ENCODE measurements around the gene PUS1. TPM values are rescaled to one million over a fixed set of nuclear protein-coding genes. Genes with fewer than 3 reads are reported as not detected.

PUS1 gene
- total and polyA plus RNA-seq, 9 of the 15 experiments (the other 6 are each of a cell fraction or from before 2014, with no cell fraction given): 1.9 to 90.8 (median 30.0) TPM

GRCh38 chr12:131909081-131909751, 19.9 kb upstream of the PUS1 start:
- Histone ChIP-seq H3K9me1 (ENCODE audit: control insufficient read depth, insufficient read depth, low read length) (no peaks in the 10 kb centered on the region), H2AFZ (ENCODE audit: low read depth, low read length) (no peak overlapping the region), H3K27ac (ENCODE audit: extremely low read depth, low read depth, low read length) (no peak overlapping the region), H3K4me2 (ENCODE audit: insufficient read depth, low read length) (no peak overlapping the region), H3K79me2 (ENCODE audit: control insufficient read depth, insufficient read depth, low read length) (no peaks in the 10 kb centered on the region), H3K9me3 (replicated peaks; ENCODE audit: control insufficient read depth, insufficient read depth, low read depth, low read length) (no peaks in the 10 kb centered on the region), H3K4me1 (replicated peaks in 1 of 2; ENCODE audit: control insufficient read depth in 2 of 2, insufficient read depth in 2 of 2, low read length in 2 of 2) (peaks cover 0 to 27% of the 10 kb centered on the region in 2 experiments; a peak in 2 of 5 replicates), H3K27me3 (ENCODE audit: control insufficient read depth in 2 of 2, insufficient read depth in 2 of 2, low read length in 2 of 2) (no peaks in the 10 kb centered on the region), H3K4me3 (no peak overlapping the region), H3K9ac (ENCODE audit: insufficient read depth in 1 of 2, low read depth in 2 of 2, low read length in 2 of 2) (no peak overlapping the region), H4K20me1 (replicated peaks; ENCODE audit: control insufficient read depth, insufficient read depth, low read length) (0 out of 2 replicates have a peak, but pooled peaks cover 11% of the 10 kb centered on the region), H3K36me3 (ENCODE audit: control insufficient read depth, insufficient read depth, low read length) (peaks cover 14% of the 10 kb centered on the region; the same call in 2 of the 3 replicates)
- CTCF ChIA-PET (ENCODE audit: low intra/inter-chr PET ratio): no interaction called here
- 0 out of 2 replicates have a peak, but pooled peaks have one; percentile 9 for TF ChIP-seq POLR2G (IDR thresholded peaks at IDR 0.05; ENCODE audit: low read depth, low read length)
- TF ChIP-seq ZNF778 (CRISPR knock-in tag; IDR thresholded peaks at IDR 0.05): no peak
- no TSS peak for BruUV-seq (replicated peaks)
- in situ Hi-C loops (cut with MboI): no loop called here
- intact Hi-C loops (cut with micrococcal nuclease): no loop called here
- no peak for ATAC-seq
- no peak for DNase-seq (ENCODE audit: extremely low read depth in 1 of 4, low spot score in 3 of 4)
- 94% methylated on average over 20 of the region's 61 CpGs for WGBS (ENCODE audit: insufficient coverage, low coverage, missing lambda C conversion rate)
- no peak for FAIRE-seq
- POLR2A ChIA-PET: interaction anchor here (1.6 to 2.6 kb wide), 2 partner anchors 10 to 13 kb away, joined by 5 to 8 read pairs; no protein-coding TSS in a partner anchor

- Histone ChIP-seq H3K27ac (ENCODE audit: extremely low read depth, low read depth, low read length) (no peak overlapping the region), H3K9ac (ENCODE audit: insufficient read depth in 1 of 2, low read depth in 2 of 2, low read length in 2 of 2) (no peak overlapping the region), H2AFZ (ENCODE audit: low read depth, low read length) (no peak overlapping the region), H4K20me1 (replicated peaks; ENCODE audit: control insufficient read depth, insufficient read depth, low read length) (0 out of 2 replicates have a peak, but pooled peaks cover 6% of the 10 kb centered on the region), H3K9me1 (ENCODE audit: control insufficient read depth, insufficient read depth, low read length) (no peaks in the 10 kb centered on the region), H3K4me3 (no peak overlapping the region), H3K4me2 (ENCODE audit: insufficient read depth, low read length) (no peak overlapping the region), H3K9me3 (replicated peaks; ENCODE audit: control insufficient read depth, insufficient read depth, low read depth, low read length) (no peaks in the 10 kb centered on the region), H3K79me2 (ENCODE audit: control insufficient read depth, insufficient read depth, low read length) (no peaks in the 10 kb centered on the region), H3K36me3 (ENCODE audit: control insufficient read depth, insufficient read depth, low read length) (peaks cover 18% of the 10 kb centered on the region; the same call in 2 of the 3 replicates), H3K27me3 (ENCODE audit: control insufficient read depth in 2 of 2, insufficient read depth in 2 of 2, low read length in 2 of 2) (no peaks in the 10 kb centered on the region), H3K4me1 (replicated peaks in 1 of 2; ENCODE audit: control insufficient read depth in 2 of 2, insufficient read depth in 2 of 2, low read length in 2 of 2) (peaks cover 0 to 26% of the 10 kb centered on the region in 2 experiments; a peak in 2 of 5 replicates)
- in situ Hi-C loops (cut with MboI) (no loop called here), intact Hi-C loops (cut with micrococcal nuclease) (no loop called here)
- WGBS (ENCODE audit: insufficient coverage, low coverage, missing lambda C conversion rate): 90% methylated on average over 7 of the region's 26 CpGs
- POLR2A ChIA-PET: interaction anchor here (0.6 to 2.6 kb wide), 4 partner anchors 11 to 45 kb away, joined by 3 to 8 read pairs (median 4); no protein-coding TSS in a partner anchor
- FAIRE-seq: no peak
- DNase-seq (ENCODE audit: extremely low read depth in 1 of 4, low spot score in 3 of 4): no peak
- no TSS peak for BruUV-seq (replicated peaks)
- CTCF ChIA-PET (ENCODE audit: low intra/inter-chr PET ratio): no interaction called here
- no peak for ATAC-seq
- TF ChIP-seq PTRF (tag; IDR thresholded peaks at IDR 0.05) (no peak), RBM22 (IDR thresholded peaks at IDR 0.05; ENCODE audit: low read depth, low read length, poor library complexity, severe bottlenecking) (peak; percentile 35), CHAMP1 (IDR thresholded peaks at IDR 0.05) (no peak), ETS2 (tag; IDR thresholded peaks at IDR 0.05; ENCODE audit: borderline replicate concordance, poor library complexity, severe bottlenecking) (no peak), ILK (tag; IDR thresholded peaks at IDR 0.05; ENCODE audit: borderline replicate concordance, low read depth) (no peak), USF2 (CRISPR knock-in tag; IDR thresholded peaks at IDR 0.05) (no peak), MBD2 (IDR thresholded peaks at IDR 0.05; ENCODE audit: borderline replicate concordance, low read depth) (no peak), ZNF551 (CRISPR knock-in tag; IDR thresholded peaks at IDR 0.05) (no peak)
Observed at GRCh38 chr12:131909752-131910219, 19.3 kb upstream of the PUS1 start.
